Measurements from ENCODE around the gene ARF1. TPM values are rescaled to one million over a fixed set of nuclear protein-coding genes. Genes with fewer than 3 reads are reported as not detected.

Gene ARF1
- total RNA-seq, 1 donor from 2014 or later: 404 TPM

DNA sequence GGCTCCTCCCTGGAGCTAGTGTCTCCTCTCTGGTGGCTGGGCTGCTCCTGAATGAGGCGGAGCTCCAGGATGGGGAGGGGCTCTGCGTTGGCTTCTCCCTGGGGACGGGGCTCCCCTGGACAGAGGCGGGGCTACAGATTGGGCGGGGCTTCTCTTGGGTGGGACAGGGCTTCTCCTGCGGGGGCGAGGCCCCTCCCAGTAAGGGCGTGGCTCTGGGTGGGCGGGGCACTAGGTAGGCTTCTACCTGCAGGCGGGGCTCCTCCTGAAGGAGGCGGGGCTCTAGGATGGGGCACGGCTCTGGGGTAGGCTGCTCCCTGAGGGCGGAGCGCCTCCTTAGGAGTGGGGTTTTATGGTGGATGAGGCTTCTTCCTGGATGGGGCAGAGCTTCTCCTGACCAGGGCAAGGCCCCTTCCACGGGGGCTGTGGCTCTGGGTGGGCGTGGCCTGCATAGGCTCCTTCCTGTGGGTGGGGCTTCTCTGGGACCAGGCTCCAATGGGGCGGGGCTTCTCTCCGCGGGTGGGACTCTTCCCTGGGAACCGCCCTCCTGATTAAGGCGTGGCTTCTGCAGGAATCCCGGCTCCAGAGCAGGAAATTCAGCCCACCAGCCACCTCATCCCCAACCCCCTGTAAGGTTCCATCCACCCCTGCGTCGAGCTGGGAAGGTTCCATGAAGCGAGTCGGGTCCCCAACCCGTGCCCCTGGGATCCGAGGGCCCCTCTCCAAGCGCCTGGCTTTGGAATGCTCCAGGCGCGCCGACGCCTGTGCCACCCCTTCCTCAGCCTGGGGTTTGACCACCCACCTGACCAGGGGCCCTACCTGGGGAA lies 22.7 kb upstream of the ARF1 start:
- Mint-ChIP-seq H3K9me3 (no peaks in the 10 kb centered on the region), H3K4me3 (peak overlapping the region; percentile 68), H3K36me3 (ENCODE audit: low read depth) (no peaks in the 10 kb centered on the region), H3K4me1 (ENCODE audit: low read depth) (no peaks in the 10 kb centered on the region), H3K27me3 (ENCODE audit: insufficient read depth) (peaks cover 43% of the 10 kb centered on the region), H3K27ac (no peak overlapping the region)
- peak; percentile 58 for DNase-seq (ENCODE audit: low spot score)
- intact Hi-C loops (cut with micrococcal nuclease): loop anchor here (1.0 to 2.0 kb wide), 3 partner anchors 22 to 80 kb away; partner anchors contain the start of genes ARF1, GUK1 and MRPL55

DNA sequence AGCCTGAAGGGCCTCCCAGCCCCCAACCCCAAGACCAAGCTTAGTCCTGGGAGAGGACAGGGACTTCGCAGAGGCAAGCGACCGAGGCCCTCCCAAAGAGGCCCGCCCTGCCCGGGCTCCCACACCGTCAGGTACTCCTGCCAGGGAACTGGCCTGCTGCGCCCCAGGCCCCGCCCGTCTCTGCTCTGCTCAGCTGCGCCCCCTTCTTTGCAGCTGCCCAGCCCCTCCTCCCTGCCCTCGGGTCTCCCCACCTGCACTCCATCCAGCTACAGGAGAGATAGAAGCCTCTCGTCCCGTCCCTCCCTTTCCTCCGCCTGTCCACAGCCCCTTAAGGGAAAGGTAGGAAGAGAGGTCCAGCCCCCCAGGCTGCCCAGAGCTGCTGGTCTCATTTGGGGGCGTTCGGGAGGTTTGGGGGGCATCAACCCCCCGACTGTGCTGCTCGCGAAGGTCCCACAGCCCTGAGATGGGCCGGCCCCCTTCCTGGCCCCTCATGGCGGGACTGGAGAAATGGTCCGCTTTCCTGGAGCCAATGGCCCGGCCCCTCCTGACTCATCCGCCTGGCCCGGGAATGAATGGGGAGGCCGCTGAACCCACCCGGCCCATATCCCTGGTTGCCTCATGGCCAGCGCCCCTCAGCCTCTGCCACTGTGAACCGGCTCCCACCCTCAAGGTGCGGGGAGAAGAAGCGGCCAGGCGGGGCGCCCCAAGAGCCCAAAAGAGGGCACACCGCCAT lies 21.9 kb upstream of the ARF1 start:
- Mint-ChIP-seq H3K27me3 (ENCODE audit: insufficient read depth) (peaks cover 42% of the 10 kb centered on the region), H3K4me1 (ENCODE audit: low read depth) (no peaks in the 10 kb centered on the region), H3K4me3 (peak overlapping the region; percentile 26), H3K36me3 (ENCODE audit: low read depth) (no peaks in the 10 kb centered on the region), H3K9me3 (no peaks in the 10 kb centered on the region), H3K27ac (no peak overlapping the region)
- intact Hi-C loops (cut with micrococcal nuclease): no loop called here
- no peak for DNase-seq (ENCODE audit: low spot score)

DNA sequence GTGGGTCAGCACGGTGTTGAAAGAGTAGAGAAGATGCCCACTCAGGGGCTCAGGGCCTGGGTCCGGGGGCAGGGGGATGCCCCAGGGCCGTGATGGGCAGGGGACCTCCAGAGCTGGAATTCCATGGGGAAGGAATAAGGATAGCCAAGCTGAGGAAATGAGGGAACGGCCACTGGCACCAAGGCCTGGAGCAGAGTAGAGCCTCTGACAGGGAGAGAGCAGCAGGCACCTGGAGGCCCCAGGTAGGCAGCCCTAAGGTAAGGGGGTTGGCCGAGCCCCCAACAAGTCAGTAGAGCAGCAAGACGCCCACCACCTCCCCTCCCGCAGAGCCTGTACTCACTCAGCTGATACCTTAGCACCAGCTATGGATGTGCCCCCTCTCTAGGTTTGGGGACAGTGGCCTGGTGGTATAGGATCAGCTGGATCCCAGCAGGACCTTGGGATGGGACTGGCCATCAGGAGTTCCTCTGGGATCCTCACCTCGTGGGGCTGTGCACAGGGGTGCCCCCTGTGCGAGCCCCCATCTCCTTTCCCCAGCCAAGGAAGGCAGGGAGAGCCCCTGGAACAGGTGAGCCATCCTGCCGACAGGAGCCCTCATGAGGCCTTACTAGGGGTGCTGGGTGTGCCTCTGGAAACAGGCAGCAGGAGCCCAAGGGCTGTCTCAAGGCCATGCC lies 21.0 kb upstream of the ARF1 start:
- H3K27me3 Mint-ChIP-seq (ENCODE audit: insufficient read depth): peaks cover 35% of the 10 kb centered on the region
- no peaks in the 10 kb centered on the region for H3K9me3 Mint-ChIP-seq
- no peaks in the 10 kb centered on the region for H3K36me3 Mint-ChIP-seq (ENCODE audit: low read depth)
- H3K4me3 Mint-ChIP-seq: peak overlapping the region; percentile 8
- H3K4me1 Mint-ChIP-seq (ENCODE audit: low read depth): no peaks in the 10 kb centered on the region
- H3K27ac Mint-ChIP-seq: no peak overlapping the region
- intact Hi-C loops (cut with micrococcal nuclease): no loop called here
- DNase-seq (ENCODE audit: low spot score): no peak

DNA sequence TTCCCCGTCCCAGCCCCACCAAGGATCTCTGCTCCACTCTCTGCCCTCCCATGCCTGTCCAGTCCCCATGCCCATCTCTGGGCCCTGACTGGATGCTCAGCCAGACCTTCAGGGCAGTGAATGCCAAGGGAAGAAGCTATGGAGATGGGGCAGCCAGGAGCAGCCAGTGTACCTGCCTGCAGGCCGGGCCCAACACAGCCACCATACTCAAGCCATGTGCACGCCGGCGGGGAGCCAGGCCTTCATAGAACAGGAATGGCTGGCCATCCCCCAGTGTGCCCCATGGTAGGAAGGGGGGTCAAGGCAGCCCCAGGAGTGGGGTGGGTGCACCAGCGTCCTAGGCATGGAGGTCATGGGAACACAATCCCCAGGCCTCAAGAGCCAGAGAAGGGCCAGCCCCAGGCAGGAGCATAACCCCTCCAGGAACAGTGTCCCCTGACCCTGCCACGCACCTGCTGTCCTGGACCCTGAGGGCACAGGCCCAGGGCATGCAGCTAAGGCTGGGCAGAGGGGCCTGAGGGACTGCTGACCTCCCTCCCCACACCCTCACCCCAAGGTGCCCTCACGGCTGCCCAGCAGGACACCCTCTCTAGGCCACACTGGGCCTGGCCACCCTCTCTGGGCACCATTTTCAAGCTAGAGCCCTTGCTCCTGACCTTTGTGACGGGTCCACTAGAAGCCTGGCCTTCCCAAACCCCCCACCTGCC lies 20.3 kb upstream of the ARF1 start:
- DNase-seq (ENCODE audit: low spot score): no peak
- no peaks in the 10 kb centered on the region for H3K4me1 Mint-ChIP-seq (ENCODE audit: low read depth)
- no peak overlapping the region for H3K4me3 Mint-ChIP-seq
- H3K9me3 Mint-ChIP-seq: no peaks in the 10 kb centered on the region
- no peaks in the 10 kb centered on the region for H3K36me3 Mint-ChIP-seq (ENCODE audit: low read depth)
- H3K27me3 Mint-ChIP-seq (ENCODE audit: insufficient read depth): peaks cover 32% of the 10 kb centered on the region
- H3K27ac Mint-ChIP-seq: no peak overlapping the region
- intact Hi-C loops (cut with micrococcal nuclease): no loop called here

DNA sequence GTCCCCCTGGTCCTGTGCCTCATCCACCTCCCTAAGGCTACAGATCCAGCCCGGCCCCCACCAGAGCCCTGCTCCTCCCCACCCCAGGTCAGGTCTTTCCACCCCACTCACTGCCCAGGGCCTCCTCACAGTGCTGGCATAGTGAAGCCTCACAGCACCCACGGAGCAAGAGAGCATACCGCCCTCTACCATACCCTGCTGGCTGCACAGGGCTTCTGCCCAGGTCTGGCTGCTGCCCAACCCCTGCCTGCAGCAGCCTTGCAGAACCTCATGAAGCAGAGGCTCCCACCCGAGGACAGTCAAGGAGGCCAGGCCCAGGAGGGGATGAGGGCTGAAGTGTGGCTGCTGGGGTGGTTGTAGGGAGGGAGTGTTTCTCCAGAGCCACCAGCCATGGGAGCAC lies 19.7 kb upstream of the ARF1 start:
- Mint-ChIP-seq H3K27me3 (ENCODE audit: insufficient read depth) (peaks cover 27% of the 10 kb centered on the region), H3K9me3 (no peaks in the 10 kb centered on the region), H3K36me3 (ENCODE audit: low read depth) (no peaks in the 10 kb centered on the region), H3K27ac (no peak overlapping the region), H3K4me3 (no peak overlapping the region), H3K4me1 (ENCODE audit: low read depth) (no peaks in the 10 kb centered on the region)
- intact Hi-C loops (cut with micrococcal nuclease): no loop called here
- DNase-seq (ENCODE audit: low spot score): no peak

DNA sequence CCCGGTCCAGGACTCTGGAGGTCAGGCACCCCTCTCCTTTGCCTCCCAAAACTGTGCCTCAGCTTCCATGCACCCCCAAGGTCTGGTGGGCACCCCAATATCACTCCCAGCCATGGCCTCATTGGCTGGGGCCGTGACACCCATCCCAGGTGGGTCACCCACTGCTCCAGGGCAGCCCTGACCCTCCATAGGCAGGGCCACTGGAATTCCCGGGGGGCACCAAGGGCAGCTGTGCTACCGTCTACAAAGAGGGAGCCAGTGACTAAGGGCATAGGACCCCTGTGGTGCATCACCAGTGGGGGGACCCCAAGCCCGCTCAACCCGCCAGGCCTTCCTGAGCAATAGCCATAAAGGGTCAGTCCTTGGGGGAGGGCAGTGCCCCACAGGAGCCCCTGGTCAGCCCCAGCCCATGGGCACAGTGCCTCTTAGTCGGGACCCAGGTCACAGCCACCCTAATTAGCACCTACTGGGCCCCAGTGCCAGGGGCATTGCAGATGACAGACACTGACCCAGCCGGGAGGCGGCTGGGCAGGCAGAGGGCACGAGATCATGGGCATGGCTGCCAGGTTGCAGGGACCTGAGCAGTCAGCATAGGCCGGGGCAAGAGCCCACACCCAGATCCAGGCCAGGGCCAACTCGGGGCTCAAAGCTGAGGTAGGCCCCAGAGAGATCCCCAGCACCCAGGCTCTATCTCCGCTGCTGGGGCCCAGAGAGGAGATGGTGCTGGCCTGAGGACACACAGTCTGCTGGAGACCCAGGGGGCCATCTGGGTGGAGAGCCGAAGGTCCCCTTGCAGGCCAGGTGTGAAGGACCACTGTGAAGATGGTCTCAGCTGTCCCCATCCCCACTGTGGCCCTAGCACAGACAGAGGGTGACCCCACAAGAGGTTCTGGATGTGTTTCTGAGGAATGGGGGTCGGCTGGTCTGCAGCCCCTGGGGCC lies 19.0 kb upstream of the ARF1 start:
- intact Hi-C loops (cut with micrococcal nuclease): no loop called here

DNA sequence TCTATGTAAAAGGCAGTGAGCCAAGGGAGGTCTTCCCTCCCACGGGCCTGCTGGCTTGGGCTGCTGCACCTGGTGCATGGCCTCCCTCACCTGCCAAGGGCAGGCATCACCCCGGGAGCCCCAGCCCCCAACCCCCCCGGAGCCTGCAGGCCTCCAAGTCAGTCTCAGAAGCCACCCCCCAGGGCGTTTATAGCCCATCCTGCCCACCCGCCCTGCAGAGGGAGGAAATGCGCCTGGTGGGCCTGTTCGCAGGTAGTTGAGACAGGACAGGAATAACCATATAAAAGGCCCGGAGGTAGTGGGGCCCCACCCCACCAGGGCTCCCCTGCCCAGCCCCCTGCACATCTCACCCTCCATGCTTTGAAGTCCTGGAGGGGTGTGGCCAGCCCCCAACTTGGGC lies 18.2 kb upstream of the ARF1 start:
- H3K36me3 Mint-ChIP-seq (ENCODE audit: low read depth): no peaks in the 10 kb centered on the region

More for the DNA sequence above, 19.0 kb upstream of the ARF1 start:
- H3K9me3 Mint-ChIP-seq: no peaks in the 10 kb centered on the region
- peaks cover 22% of the 10 kb centered on the region for H3K27me3 Mint-ChIP-seq (ENCODE audit: insufficient read depth)
- H3K27ac Mint-ChIP-seq: no peak overlapping the region
- H3K4me3 Mint-ChIP-seq: no peak overlapping the region
- no peaks in the 10 kb centered on the region for H3K4me1 Mint-ChIP-seq (ENCODE audit: low read depth)
- no peak for DNase-seq (ENCODE audit: low spot score)
- no peaks in the 10 kb centered on the region for H3K36me3 Mint-ChIP-seq (ENCODE audit: low read depth)

DNA sequence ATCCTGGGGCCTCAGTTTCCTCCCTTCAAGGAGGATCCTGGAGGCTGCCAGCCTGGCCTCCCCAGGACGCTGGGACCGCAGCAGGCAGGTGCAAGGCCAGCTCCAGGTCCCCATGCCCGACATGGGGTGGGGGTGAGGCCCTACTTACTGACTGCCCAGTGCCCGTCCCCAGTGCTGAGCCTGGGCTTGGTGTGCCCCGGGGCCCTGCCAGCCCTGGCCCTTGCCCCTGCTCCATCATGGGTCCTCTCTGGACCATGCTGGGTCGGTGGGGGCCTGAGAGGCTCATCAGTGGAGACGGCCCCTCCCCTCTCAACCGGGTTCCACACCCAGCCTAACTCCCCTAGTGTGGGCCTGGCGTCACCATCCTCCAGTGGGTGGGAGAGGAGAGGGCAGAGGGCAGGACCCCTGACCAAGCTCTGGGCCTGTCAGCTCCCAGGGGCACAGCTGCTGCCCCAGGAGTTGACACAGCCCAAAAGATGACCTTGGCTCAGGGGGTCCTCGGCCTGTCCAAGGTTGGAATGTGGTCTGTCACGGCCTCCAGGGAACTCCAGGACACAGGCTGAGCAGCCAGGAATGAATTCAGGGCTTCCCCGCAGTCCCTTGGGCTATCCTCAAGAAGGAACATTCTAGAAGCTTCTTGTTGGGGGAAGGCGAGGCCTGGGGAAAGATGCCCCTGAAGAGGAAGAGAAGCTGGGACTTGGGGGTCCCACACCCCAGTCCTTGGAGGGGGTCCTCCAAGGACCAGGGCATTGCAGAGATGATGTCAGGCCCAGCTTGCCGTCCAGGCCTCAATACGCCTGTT lies 17.6 kb upstream of the ARF1 start:
- intact Hi-C loops (cut with micrococcal nuclease): no loop called here
- Mint-ChIP-seq H3K4me3 (no peak overlapping the region), H3K27me3 (ENCODE audit: insufficient read depth) (peaks cover 14% of the 10 kb centered on the region), H3K27ac (no peak overlapping the region), H3K36me3 (ENCODE audit: low read depth) (no peaks in the 10 kb centered on the region), H3K9me3 (no peaks in the 10 kb centered on the region), H3K4me1 (ENCODE audit: low read depth) (no peaks in the 10 kb centered on the region)
- no peak for DNase-seq (ENCODE audit: low spot score)

More for the DNA sequence above, 18.2 kb upstream of the ARF1 start:
- no peak for DNase-seq (ENCODE audit: low spot score)
- no peaks in the 10 kb centered on the region for H3K9me3 Mint-ChIP-seq
- no peak overlapping the region for H3K27ac Mint-ChIP-seq
- intact Hi-C loops (cut with micrococcal nuclease): no loop called here
- H3K27me3 Mint-ChIP-seq (ENCODE audit: insufficient read depth): peaks cover 17% of the 10 kb centered on the region
- no peaks in the 10 kb centered on the region for H3K4me1 Mint-ChIP-seq (ENCODE audit: low read depth)
- no peak overlapping the region for H3K4me3 Mint-ChIP-seq

DNA sequence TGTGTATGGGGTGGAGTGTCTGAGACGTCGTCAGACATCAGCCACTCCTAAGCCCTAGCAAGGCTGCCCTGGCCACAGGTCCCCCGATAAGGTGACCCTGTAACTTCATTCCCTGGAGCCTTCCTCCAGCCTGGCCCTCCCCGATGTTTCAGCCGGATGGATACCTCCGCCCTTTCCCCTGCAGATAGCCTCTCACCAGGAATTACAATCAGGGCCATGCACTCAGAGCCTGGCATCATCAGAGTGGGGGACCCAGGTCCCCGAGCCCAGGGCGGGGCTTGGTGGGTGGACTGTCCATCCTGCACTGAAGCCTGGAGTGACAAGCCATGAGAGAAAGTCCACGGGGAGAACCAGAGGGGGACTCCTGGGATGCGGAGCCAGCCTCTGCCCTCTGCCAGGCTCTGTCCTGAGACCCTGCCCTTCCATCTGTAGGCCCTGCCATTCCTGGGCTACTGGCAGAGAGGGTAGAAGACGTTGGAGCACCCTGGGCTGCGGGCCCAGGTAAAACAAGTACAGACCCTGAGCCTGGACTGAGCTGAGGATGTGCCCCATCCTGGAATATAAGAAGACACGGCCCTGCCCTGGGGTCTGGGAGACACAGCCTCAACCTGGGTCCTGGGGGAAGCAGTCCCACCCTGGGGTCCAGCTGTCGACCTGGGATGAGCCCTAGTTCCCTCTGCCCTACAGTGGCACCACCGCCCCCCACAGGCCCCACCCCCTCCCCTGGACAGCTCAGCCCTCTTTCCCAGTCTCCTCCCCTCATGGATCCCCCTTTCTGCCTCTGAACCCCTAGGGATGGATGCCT lies 16.8 kb upstream of the ARF1 start:
- no peak overlapping the region for H3K27ac Mint-ChIP-seq
- intact Hi-C loops (cut with micrococcal nuclease): no loop called here
- H3K4me1 Mint-ChIP-seq (ENCODE audit: low read depth): no peaks in the 10 kb centered on the region
- peaks cover 11% of the 10 kb centered on the region for H3K27me3 Mint-ChIP-seq (ENCODE audit: insufficient read depth)
- H3K4me3 Mint-ChIP-seq: no peak overlapping the region
- H3K9me3 Mint-ChIP-seq: no peaks in the 10 kb centered on the region
- DNase-seq (ENCODE audit: low spot score): no peak
- H3K36me3 Mint-ChIP-seq (ENCODE audit: low read depth): no peaks in the 10 kb centered on the region

DNA sequence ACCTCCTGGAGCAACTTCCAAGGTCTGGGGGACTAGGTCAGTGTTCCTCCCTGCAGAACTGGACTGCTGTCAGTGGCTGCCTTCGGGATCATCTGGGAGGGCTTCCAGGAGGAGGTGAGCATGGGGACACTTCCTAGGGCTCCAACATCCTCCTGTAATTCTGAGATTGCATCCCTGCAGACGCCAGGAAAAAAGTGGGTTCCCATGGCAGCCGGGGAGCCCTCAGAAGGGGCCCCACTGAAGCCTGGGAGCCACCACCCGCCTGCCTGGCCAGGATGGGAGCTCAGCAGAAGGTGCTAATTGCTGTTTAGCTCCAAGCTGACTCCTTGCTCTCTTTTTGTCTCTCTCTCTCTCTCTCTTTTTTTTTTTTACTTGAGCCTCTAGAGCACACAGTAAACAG lies 16.1 kb upstream of the ARF1 start:
- no peak for DNase-seq (ENCODE audit: low spot score)
- no peaks in the 10 kb centered on the region for H3K9me3 Mint-ChIP-seq
- intact Hi-C loops (cut with micrococcal nuclease): no loop called here
- no peak overlapping the region for H3K27ac Mint-ChIP-seq
- no peak overlapping the region for H3K4me3 Mint-ChIP-seq
- H3K36me3 Mint-ChIP-seq (ENCODE audit: low read depth): no peaks in the 10 kb centered on the region
- peaks cover 5% of the 10 kb centered on the region for H3K27me3 Mint-ChIP-seq (ENCODE audit: insufficient read depth)
- no peaks in the 10 kb centered on the region for H3K4me1 Mint-ChIP-seq (ENCODE audit: low read depth)
